HG03039 (cell line): ENCODE results near the gene BMP8B.

Experiments used
- ATAC-seq: cut with Tn5 transposase; IDR thresholded peaks from one replicate; pipeline ENCODE4 v1.9.1; 2021; ENCODE audit warnings: mild to moderate bottlenecking, moderate library complexity; ENCODE audit not compliant: unreplicated experiment

Gene BMP8B

DNA sequence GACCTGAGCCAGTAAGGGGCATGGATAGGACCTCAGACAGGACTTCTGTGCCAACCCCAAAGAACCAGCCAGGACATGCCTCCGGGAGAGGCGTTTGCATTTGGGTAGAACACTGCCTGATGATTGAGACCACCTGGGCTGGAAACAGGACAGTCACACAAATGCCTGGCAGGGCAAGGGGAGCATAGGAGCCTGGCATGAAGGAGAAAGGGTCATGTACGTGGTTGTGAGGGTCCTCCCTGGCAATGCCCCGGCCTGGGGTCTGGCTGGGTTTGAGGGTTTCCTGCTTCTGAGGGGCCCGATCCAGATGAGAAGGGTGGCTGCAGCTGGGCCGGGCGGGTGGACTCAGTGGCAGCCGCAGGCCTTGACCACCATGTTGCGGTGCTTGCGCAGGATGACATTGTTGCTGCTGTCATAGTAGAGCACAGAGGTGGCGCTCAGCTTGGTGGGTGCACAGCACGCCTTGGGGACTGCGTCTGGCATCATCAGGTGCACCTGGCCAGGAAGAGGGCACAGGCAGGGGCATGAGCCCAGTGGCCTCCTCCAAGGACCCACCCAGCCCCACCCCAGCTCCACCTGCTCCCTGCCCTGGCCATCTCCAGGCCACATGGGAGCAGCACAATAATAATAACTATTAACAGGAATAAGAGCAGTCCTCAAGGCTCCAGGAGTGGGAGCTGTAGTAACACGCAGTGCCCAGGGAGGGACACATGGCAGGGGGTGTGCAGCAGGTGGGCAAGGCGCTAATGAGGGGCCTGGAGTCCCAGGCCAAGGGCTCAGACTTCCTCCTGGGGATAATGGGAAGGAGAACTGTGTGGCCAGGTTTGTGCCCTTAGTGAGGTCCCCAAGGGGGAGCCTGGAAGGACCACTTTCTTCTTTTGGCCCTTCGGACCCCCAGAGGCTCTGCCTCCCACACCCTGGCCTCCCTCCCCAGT is 28.3 kb downstream of the BMP8B start:
- no peak for ATAC-seq

DNA sequence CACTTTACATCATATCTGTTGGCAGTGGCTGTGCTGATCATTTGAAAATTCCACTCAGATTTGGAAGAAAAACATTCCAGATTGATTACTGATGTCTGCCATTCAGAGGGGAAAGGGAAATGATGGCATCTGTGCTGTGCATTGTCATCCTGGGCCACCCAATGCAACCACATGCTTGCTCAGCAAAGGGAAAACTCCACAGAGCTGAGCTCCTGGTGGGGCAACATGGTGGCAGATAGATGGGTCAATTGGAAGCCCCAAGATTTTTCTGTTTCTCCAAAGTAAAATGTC is 29.3 kb downstream of the BMP8B start:
- ATAC-seq = no peak

DNA sequence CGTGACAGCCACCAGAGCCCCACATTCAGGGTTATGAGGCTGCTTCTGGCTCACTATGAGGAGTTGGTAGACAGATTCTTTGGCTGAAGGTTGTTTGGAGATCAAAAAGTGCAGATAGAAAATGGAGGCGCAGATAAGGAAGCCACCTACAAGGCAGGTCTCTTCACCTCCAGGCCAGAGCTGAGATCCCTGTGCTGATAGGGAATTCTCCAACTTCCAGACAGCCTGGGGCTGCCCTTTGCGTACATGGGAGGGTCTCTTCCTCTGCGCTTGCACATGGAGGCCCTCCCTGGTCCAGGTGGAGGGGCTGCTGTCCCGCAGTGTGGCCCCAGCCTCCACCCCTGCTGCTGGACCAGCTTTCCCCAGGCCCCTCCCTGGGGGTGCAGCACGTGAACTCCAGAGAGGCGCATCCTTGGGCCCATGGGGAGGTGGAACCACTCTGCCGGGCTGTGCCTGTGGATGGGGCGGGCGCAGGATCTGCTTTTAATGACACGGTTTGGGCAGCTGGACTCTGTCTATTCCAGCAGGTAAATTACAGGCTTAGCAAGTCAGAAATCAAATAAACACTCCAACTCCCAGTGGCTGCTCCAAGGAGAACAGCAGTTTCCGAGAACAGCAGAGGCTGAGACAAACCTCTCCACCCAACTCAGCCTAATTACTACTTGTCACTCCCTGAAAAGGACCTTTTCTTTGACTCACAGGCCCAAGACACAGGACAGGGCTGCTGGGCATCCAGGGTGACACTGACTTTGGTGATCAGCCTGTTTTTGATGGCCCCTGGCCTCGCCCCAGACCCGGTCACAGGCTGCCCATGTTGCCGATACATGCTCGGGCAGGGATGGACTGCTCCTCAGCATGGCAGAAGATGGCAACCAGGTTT is 29.9 kb downstream of the BMP8B start:
- ATAC-seq = no peak

DNA sequence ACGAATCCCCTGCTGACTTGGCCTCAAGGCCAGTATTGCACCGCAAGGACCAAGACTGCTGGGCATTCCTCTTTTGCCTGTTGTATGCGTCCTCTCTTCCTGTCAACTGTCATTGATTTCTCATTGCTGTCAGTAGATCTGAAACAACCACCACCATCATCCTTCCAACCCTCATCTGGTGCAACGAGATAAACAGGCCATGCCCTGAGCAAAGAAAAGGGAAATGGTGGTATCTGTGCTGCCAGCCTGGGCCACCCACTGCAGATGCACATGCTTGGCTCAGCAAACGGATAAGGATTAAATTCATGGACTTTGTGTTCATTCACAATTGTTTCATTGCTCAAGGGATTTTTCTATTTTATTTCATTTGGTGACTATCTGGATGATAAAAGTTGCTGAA is 31.2 kb downstream of the BMP8B start:
- no peak for ATAC-seq

DNA sequence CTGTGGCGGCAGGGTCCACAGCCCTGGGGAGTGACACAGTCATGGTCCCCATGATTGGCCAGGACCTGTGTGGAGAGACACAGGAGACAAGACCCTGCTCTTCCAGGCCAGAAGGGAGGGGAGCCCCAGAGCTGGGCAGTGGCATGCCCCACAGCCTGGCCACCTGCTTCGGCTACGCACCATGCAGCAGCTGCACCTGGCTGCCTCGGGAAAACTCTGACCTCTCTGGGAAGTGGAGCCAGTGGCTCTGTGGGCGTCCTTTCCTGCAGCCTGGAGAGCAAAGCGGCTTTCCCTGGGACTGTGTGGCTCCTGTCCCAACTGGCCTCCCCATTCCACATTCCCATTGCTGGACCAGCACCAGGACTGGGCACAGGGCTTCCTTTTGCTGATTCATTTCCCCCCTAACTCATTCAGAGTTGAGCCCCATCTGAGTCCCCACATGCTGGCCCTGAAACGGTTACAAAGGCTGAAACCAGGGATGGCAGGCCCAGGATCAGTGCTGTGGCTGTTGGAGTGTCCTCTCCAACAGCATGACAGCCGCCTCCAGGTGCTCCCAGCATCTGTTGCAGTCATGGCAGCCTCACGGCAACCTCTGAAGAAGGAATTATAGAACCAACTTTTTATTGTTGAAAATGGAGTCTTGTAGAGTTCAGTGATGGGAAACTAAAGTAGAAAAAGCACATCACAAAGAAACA is 32.6 kb downstream of the BMP8B start:
- ATAC-seq = no peak

DNA sequence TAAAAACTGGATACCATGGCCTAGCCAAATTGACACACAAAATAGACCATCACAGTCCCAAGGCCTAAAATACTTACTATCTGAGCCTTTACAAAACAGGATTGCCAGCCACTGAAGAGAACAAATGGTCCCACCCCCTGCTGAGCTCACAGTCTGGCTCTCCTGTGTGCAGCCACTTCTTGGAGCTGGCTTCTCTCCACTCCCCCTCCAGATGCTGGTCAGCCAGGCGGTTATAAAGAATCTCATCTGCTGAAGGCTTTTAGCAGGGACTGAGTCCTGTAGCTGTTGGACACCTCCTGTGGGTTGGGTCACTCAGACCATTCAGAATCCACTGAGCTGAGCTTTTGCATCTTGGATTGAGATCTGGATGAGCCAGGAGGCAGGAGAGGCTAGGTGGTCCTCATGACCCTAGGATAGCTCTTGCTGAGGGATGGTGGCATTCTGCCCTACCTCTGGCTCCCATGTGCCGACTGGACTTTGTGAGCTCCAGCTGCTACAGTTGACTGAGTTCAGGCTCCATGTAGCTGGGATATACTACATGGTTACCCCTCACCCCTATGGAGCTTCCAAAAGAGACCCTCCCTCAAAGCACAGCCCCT is 33.7 kb downstream of the BMP8B start:
- ATAC-seq = no peak

DNA sequence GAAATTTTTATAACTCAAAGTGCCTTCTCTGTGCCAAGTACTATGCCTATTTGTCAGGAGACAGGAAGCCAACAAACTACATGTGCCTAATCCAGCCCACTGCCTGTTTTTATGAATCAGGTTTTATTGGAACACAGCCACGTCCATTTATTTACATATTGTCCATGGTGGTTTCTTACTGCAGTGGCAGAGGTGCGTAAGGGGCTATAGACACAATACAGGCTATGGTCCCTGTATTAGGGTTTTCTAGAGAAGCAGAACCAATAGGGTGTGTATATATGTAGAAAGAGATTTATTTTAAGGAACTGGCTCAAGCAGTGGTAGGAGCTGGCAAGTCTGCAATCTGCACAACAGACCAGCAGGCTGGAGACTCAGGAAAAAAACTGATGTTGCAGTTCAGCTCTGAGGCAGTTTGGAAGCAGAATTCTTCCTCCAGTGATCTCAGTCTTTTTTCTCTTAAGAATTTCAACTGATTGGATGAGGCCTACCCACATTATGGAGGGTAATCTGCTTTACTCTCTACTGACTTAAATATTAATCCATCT is 34.6 kb downstream of the BMP8B start:
- ATAC-seq = no peak

DNA sequence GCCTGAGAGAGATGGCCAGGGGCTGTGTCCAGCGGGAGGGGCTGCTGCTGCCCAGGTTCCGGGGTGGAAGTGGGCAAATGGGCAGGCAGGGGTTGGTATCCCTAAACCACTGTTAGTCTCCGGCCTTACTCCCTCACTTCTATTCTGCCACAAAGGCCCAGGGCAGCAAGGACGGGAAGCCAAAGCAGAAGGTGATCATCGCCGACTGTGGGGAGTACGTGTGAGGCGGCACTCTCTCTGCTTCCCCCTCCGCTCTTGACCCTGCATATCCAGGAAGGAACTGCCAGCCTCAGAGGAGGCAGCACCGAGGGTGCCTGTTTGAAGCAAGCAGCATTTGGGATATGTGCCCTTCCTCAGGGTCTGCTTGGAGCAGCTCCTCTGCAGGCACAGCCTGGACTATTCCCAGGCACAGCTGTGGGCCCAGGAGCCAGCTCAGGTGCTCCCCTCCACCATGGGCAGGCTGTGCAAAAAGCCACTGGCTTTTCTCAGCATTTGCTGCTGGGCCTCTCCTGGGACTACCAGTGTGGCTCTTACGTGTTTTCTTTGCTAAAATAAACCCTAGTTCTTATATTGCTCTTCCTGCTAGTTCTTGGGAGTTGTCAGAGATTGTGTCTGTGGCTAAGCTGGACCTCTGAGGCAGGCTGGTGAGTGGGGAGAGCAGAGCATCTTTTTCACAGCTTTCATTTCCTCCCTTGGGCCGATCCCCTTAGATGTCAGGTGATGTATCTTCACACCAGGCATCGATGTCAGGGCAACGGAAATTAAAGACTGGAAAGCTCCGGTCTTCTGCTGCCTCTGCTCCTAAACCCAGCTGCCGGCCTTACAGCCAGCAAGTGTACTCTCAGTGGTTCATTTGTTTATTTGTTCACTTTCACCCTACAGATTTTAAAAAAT is 35.3 kb downstream of the BMP8B start:
- no peak for ATAC-seq

DNA sequence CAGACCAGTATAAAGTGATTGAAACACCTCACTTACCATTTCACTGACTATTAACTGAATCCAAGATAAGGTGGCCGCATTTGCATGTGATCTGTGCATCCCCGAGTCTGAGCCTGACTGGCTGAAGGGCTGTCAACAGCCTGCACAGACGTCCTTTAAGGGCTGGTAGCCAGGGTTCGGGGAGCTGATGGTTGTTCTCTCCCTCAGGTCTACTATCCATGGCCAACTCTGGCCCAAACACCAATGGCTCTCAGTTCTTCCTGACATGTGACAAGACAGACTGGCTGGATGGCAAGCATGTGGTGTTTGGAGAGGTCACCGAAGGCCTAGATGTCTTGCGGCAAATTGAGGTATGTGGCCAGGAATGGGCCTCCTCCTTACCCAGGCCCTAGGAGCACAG is 36.0 kb downstream of the BMP8B start:
- no peak for ATAC-seq

DNA sequence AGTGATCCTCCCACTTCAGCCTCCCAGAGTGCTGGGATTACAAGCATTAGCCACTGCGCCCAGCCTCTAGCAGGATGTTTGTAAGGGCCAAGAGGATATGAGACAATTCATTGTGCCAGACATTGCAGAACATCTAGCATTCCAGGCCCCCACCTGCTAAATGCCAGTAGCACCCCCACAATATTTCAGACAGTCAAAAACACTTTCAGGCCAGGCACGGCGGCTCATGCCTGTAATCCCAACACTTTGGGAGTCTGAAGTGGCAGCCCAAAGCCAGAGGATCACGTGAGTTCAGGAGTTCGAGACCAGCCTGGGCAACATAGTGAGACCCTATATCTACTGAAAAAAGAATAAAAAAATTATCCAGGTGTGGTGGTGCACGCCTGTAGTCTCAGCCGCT is 37.1 kb downstream of the BMP8B start:
- ATAC-seq = no peak

DNA sequence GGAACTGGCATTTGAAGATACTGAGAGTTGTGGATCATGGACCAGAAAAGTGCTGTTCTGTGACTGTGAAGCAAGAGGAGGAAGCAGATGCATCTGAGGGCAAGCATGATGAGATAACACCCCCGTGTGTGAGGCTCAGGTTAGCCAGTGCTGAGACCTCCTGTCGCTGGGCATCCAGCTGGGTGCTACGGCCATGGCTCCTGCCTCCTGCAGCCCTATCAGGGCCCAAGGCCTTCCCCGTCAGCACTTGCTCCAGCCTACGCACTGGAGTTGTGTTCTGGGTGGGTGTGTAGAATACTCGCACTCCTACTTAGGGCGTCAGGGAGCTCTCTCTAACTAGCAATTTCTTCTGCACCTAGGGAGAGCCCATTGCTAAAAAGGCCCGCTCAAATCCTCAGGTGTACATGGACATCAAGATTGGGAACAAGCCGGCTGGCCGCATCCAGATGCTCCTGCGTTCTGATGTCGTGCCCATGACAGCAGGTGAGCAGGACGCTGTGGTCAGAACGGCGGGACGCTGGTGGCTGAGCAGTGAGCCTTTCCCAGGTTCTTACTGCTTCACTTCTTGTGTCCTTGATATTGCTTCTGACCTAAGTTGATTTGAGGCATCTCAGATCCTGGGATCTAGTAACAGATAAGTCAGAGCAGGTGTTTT is 43.5 kb downstream of the BMP8B start:
- no peak for ATAC-seq

DNA sequence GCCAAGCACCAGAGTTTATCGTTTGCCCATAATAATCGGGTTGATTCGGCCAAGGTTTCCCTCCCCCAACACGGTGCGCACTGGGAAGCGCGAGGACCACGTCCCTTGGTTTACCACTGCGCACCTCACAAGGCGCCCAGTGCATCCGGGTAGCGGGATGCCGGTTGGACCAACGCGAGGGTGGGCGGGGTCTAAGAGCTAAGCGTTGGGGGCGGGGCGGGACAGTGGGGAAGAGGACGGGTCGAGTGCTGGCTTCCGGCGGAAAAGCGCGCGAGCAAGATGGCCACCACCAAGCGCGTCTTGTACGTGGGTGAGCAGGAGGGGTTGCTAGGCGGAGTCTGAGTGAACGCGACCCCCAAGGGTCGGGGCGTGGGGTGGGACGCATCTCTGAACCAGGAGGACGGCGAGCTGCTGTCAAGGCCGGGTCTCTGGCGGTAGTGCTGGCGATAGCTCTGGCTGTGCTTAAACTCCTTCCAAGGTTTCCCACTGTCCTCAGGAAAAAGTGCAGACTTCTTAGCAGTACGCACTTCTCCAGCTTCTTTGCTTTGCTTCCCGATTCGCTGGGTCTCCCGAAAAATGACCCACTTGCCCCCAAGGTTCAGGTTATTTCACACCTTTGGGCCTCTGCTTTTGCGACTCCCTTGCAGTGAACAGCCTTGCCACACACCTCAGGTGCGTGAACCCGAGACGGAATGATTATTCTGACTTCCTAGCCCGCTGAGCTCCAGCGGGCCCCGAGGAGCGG is 49.9 kb downstream of the BMP8B start, which contains the start of gene PPIE:
Gene PPIE, plus strand, starts transcription at position 261 of the 745 bp plus-strand sequence. Its CDS starts 19 bp downstream, at position 280.
- peak; percentile 82 for ATAC-seq

DNA sequence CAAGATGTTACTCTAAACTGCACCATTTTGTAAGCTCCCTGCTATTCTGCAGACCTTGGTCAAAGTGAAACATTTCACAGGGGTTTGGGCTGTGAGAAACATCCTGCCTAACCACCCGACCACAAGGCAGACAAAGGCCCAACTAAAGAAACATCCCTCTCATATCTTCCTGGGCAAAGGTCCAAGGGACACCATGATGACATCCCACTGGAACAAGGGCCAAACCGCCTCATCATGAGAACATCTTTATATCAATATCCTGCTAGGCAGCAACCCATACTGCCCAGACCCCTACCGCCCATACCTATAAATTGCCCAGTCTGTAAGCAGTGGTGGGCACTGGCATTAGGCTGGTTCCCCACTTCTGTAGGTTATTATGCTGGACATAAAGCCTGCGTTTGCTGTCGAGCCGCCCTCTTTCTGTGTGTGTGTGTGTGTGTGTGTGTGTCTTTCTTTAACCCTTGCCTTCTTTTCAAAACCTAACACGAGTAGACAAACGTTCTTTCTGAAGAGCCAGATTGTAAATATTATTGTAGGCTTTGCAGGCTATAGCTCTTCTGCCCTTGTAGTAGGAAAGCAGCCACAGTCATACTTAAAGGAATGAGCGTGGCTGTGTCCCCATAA is 51.0 kb downstream of the BMP8B start:
- no peak for ATAC-seq

DNA sequence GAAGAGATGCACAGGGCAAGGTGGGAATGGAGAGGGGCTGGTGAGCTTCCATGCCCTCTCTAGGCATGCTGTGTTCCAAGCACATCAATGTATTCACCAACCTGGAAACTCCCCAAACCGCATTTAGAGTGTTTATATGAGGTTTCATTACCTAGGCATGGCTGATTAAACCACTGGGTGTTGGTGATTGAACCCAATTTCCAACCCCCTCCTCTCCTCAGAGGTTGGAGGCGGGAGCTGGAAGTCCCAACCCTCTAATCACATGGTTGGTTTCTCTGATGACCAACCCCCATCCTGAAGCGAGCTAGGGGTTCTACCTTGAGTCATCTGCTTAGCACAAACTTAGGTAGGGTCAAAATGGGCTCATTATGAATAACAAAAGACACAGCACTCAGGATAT is 52.9 kb downstream of the BMP8B start:
- no peak for ATAC-seq

DNA sequence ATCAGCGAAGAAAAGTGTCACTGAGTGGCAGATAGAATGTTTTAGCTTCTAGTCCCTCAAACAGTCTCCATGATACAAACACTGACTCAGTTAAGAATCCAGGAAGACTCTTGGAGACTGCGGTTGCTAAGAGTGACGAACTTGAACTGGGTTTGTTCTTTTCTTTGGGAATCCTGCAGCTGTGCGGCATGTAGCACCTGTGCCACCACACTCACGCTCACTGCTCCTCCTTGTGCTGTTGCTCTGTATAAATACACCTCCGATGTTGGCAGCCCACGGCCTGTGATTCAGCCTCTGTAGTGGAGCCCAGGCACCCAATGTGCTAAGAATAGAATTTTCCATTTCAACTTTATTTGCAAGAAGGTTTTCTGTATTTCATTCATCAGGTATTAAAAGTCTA is 55.5 kb downstream of the BMP8B start:
- ATAC-seq = no peak

DNA sequence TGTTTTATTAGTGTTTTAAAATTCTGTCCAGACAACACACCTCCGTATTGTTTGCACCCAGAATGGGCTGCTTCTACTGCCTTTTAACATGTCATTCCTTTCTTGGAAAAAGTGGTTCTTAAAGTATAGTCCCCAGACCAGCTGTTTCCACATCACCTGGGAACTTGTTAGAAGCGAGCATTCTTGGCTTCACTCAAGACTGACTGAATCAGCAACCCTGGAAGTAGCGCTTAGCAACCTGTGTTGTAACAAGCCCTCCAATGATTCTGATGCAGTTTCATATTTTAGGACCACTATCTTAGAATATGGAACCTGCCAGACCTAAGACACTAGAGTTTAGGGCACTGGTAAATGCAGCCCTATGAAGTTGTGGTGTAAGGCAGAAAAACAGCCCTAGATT is 55.9 kb downstream of the BMP8B start:
- no peak for ATAC-seq

DNA sequence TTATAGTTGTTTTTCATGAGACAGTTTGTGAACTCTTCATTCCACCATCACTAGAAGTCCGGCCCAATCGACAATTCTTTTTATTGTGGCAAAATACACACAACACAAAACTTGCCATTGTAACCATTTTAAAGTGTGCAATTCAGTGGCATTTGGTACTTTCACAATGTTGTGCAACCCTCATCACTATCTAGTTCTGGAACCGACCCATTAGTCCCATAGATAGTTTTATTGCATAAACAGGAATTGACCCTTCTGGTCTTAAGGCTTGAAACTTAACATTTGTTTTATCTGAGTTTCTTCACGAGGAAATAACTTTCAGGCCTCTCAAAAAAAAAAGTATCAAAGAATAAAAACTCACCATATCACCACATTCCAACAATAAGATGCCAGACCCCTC is 58.8 kb downstream of the BMP8B start:
- ATAC-seq = no peak

DNA sequence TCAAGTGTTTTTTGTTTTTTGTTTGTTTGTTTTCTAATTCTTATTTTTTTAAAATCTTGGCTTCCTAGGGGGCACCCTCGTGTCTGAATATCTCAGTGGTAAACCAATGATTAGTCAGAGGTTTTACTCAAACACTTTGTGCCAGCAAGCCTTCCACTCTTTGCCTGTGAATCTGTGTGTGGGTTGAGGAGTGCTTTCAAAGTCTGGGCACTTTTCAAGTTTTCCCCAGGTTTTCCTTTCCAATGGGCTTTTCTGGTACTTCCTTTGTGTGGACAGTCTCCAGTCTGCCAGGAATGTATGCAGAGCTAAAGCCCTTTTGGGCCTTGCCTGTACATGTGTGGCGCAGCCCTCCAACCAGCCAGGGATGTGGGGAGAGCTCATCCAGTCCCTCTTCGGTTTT is 59.6 kb downstream of the BMP8B start:
- no peak for ATAC-seq
